GM21786 (cell line): ENCODE data around the gene ASGR2.

Experiments
- ATAC-seq: cut with Tn5 transposase; IDR thresholded peaks from one replicate; pipeline ENCODE4 v1.9.1; 2021; ENCODE audit not compliant: unreplicated experiment

The ASGR2 gene

DNA sequence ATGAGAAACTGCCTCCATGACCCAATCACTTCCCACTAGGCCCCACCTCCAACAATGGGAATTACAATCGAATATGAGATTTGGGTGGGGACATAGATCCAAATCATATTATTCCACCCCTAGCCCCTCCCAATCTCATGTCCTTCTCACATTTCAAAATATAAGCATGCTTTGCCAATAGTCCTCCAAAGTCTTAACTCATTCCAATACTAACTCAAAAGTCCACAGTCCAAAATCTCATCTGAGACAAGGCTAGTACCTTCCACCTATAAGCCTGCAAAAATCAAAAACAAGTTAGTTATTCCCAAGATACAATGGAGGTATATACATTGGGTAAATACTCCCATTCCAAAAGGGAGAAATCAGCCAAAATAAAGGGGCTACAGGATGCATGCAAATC, 47.4 kb downstream of the ASGR2 start:
- no peak for ATAC-seq

DNA sequence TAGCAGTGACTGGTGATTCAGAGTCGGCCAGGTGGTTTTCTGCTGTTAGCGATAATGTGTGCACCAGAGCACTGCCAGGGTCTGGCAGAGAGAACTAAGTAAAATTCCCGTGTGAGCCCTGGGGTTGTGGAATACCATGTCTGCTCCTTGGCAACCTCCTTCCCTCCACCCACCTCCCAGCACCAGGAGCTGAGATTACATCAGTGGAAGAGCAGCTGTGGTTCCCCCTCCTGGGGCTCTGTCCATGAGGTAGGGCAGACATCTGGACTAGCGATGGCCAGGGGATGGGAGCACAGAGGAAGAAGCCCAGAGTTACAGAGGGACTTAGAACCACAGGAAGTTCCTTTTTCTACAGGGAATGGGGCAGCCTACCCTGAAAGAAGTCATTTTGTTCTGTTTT, 50.4 kb downstream of the ASGR2 start:
- ATAC-seq = no peak

GRCh38 chr17:7063518-7064094, 51.0 kb downstream of the ASGR2 start:
- ATAC-seq = no peak

DNA sequence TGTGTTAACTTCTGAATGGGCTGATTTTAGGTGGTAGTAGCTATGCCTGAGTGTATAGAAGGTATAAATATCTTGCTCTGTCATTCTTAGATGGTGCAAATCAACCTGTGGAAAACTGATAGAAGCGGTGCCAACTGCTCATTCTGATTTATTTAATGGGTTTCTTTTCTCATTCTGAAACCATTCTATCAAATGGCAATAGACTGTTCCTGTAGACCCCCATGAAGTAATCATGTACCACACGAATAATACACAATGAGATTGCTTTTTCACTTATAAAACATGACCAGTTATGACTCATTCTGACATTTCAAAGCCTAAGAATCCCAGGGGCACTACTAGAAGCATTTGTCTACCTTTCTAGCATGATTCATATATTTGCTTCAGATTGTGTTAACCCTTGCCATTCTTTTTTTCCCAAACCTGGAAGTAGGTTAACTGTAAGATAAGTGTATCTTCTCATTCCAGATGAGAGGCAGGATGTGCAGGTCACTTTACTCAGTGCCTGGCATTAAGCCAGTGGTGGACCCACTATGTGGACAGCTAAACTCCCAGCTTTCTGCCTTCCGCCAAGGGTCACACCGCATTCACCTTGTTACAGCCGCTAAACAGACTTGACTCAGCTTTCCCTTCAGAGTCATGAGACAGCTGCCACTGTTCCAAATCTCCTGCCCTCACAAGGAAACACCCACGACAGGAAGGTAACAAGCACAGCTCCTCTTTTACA, 54.3 kb downstream of the ASGR2 start:
- ATAC-seq = no peak

DNA sequence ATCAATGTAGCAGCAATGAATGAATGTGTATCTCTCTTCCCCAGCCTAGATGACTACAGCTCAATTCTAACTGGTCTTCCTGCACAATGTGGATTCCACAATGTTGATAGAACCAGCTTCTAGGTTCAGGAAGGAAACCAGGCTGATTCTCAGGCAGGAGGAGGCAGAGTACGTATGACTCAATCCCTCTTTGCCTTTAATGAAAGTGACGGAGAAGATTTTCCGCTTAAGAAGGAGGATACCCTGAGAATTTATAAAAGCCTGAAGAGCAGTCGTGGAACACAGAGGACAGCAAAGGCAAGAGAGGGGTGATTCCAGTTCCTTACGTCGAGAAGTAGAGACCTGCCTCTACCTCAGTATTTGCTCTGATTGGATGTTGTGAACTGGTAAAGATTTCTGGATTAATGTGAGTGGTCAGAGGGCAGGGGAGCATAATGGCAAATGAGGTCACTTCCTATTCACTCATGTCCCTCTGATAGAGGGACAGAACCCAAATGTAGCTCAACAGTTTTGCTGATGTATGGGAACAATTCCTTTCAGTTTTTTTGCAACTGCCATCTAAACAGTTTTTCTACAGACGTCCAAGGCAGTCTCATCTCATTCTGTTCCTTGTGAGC, 55.7 kb downstream of the ASGR2 start:
- ATAC-seq = no peak

DNA sequence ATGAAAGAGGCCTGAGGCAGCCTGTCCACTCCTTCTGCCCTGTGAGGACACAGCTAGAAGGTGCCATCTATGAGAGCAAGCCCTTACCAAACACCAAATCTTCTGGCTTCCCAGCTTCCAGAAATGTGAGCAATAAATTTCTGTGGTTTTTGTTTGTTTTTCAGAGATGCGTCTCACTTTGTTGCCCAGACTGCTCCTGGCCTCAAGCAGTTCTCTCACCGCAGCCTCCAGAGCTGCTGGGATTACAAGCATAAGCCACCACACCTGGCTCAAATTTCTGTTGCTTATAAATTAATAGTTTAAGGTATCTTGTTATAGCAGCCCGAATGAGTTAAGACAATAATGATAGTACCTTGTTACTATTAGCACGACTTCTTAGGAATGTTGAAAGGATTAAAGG, 58.2 kb downstream of the ASGR2 start:
- no peak for ATAC-seq
